SK-N-SH treated with all-trans-retinoic acid at 6 μM for 48 hours (cell line): Measurements from ENCODE around the gene TAMM41.
A peak's percentile ranks its signal among the peaks of the same experiment; 100 is the strongest.

ENCODE experiments used
- ATAC-seq: fragments of 200-7000 bp; cut with Tn5 transposase; 3 replicates; pipeline ENCODE4 v1.9.1; 2020; ENCODE audit warnings: mild to moderate bottlenecking, moderate library complexity
- ARNTL ChIP-seq: fragments of 450-650 bp; formaldehyde crosslinking; IDR thresholded peaks from 2 replicates; pipeline ENCODE4 v1.5.0; 2020; ENCODE audit warnings: low read depth, mild to moderate bottlenecking, moderate library complexity, borderline replicate concordance
- BACH2 ChIP-seq: fragments of 250-450 bp; sonication (Bioruptor Pico); IDR thresholded peaks from 2 replicates; pipeline ENCODE4 v1.9.0; 2021; ENCODE audit warnings: mild to moderate bottlenecking, borderline replicate concordance
- CREB5 ChIP-seq: fragments of 250-450 bp; sonication (Bioruptor Pico); IDR thresholded peaks from 2 replicates; pipeline ENCODE4 v1.5.1; 2020; ENCODE audit warnings: low read depth, mild to moderate bottlenecking, moderate library complexity
- CSDC2 ChIP-seq: fragments of 250-450 bp; sonication (Bioruptor Pico); IDR thresholded peaks from 2 replicates; pipeline ENCODE4 v1.5.0; 2020; ENCODE audit warnings: mild to moderate bottlenecking, moderate library complexity
- CSRNP3 ChIP-seq: fragments of 250-450 bp; sonication (Bioruptor Pico); IDR thresholded peaks from 2 replicates; pipeline ENCODE4 v1.5.1; 2021; ENCODE audit warnings: mild to moderate bottlenecking, moderate library complexity
- ESRRG ChIP-seq: fragments of 250-450 bp; sonication (Bioruptor Pico); IDR thresholded peaks from 2 replicates; pipeline ENCODE4 v1.6.1; 2021; ENCODE audit warnings: mild to moderate bottlenecking
- GLIS3 ChIP-seq: fragments of 250-450 bp; sonication (Bioruptor Pico); IDR thresholded peaks from 2 replicates; pipeline ENCODE4 v1.5.0; 2020; ENCODE audit warnings: mild to moderate bottlenecking, moderate library complexity
- ISL1 ChIP-seq: fragments of 250-450 bp; sonication (Bioruptor Pico); IDR thresholded peaks from 2 replicates; pipeline ENCODE4 v2.1.2; 2022; ENCODE audit warnings: mild to moderate bottlenecking, moderate library complexity
- OSR1 ChIP-seq: fragments of 250-450 bp; sonication (Bioruptor Pico); IDR thresholded peaks from 2 replicates; pipeline ENCODE4 v1.8.0; 2022; ENCODE audit warnings: moderate library complexity, mild to moderate bottlenecking, inconsistent platforms
- POU6F1 ChIP-seq: fragments of 250-450 bp; sonication (Bioruptor Pico); IDR thresholded peaks from 2 replicates; pipeline ENCODE4 v1.8.0; 2021; ENCODE audit warnings: low read depth, mild to moderate bottlenecking, moderate library complexity, borderline replicate concordance
- PPARA ChIP-seq: fragments of 250-450 bp; sonication (Bioruptor Pico); IDR thresholded peaks from 2 replicates; pipeline ENCODE4 v1.5.0; 2020; ENCODE audit warnings: mild to moderate bottlenecking, borderline replicate concordance
- SNAI2 ChIP-seq: fragments of 250-450 bp; sonication (Bioruptor Pico); IDR thresholded peaks from 2 replicates; pipeline ENCODE4 v1.5.0; 2020; ENCODE audit warnings: mild to moderate bottlenecking, moderate library complexity
- TOX ChIP-seq: fragments of 250-450 bp; sonication (Bioruptor Pico); IDR thresholded peaks from 2 replicates; pipeline ENCODE4 v1.8.0; 2021; ENCODE audit warnings: mild to moderate bottlenecking, moderate library complexity, borderline replicate concordance
- TSHZ2 ChIP-seq: fragments of 250-450 bp; sonication (Bioruptor Pico); IDR thresholded peaks from 2 replicates; pipeline ENCODE4 v1.5.0; 2020; ENCODE audit warnings: mild to moderate bottlenecking, moderate library complexity
- ZC3H10 ChIP-seq: fragments of 250-450 bp; sonication (Bioruptor Pico); IDR thresholded peaks from 2 replicates; pipeline ENCODE4 v1.5.1; 2021; ENCODE audit warnings: mild to moderate bottlenecking, moderate library complexity
- ZFP3 ChIP-seq: fragments of 250-450 bp; sonication (Bioruptor Pico); IDR thresholded peaks from 2 replicates; pipeline ENCODE4 v1.5.0; 2020; ENCODE audit warnings: mild to moderate bottlenecking, moderate library complexity
- ZNF565 ChIP-seq: fragments of 450-650 bp; formaldehyde crosslinking; conservative IDR thresholded peaks from 2 replicates; pipeline ENCODE4 v1.5.0; 2020; ENCODE audit warnings: low read depth, mild to moderate bottlenecking, moderate library complexity
- ZNF70 ChIP-seq: fragments of 450-650 bp; formaldehyde crosslinking; IDR thresholded peaks from 2 replicates; pipeline ENCODE4 v1.5.0; 2020; ENCODE audit warnings: mild to moderate bottlenecking, moderate library complexity
- ZNF8 ChIP-seq: fragments of 450-650 bp; formaldehyde crosslinking; IDR thresholded peaks from 2 replicates; pipeline ENCODE4 v1.5.0; 2020; ENCODE audit warnings: mild to moderate bottlenecking, moderate library complexity

Gene TAMM41

GRCh38 chr3:11820531-11821041, 26.1 kb downstream of the TAMM41 start:
- peak; percentile 27; the same call in 2 of the 3 replicates for ATAC-seq
- TF ChIP-seq TOX (CRISPR knock-in tag): no peak
- TF ChIP-seq TSHZ2 (CRISPR knock-in tag): no peak
- TF ChIP-seq BACH2: no peak
- TF ChIP-seq CSRNP3: no peak
- TF ChIP-seq ZFP3 (CRISPR knock-in tag): no peak
- no peak for TF ChIP-seq ESRRG (CRISPR knock-in tag)
- TF ChIP-seq OSR1 (CRISPR knock-in tag): no peak
- TF ChIP-seq ISL1: no peak
- no peak for TF ChIP-seq SNAI2
- no peak for TF ChIP-seq ARNTL (CRISPR knock-in tag)

GRCh38 chr3:11819146-11819689, 27.5 kb downstream of the TAMM41 start:
- peak; percentile 45; the same call in 2 of the 3 replicates for ATAC-seq

GRCh38 chr3:11818033-11818432, 28.7 kb downstream of the TAMM41 start:
- ATAC-seq: no peak
- no peak for TF ChIP-seq CSDC2
- TF ChIP-seq ESRRG (CRISPR knock-in tag): no peak

More at GRCh38 chr3:11819146-11819689, 27.5 kb downstream of the TAMM41 start:
- no peak for TF ChIP-seq SNAI2
- 0 out of 2 replicates have a peak, but pooled peaks have one; percentile 53 for TF ChIP-seq ISL1
- TF ChIP-seq, all 23 proteins: peak for 1

GRCh38 chr3:11815111-11815510, 31.6 kb downstream of the TAMM41 start:
- TF ChIP-seq SNAI2: no peak

GRCh38 chr3:11814663-11815062, 32.0 kb downstream of the TAMM41 start:
- ATAC-seq: no peak
- TF ChIP-seq OSR1 (CRISPR knock-in tag) (no peak), ZNF565 (CRISPR knock-in tag) (no peak), CSRNP3 (no peak), PPARA (CRISPR knock-in tag) (no peak), ZC3H10 (CRISPR knock-in tag) (no peak), ZNF70 (CRISPR knock-in tag) (no peak), GLIS3 (CRISPR knock-in tag) (no peak), ESRRG (CRISPR knock-in tag) (no peak), ZNF8 (no peak), ARNTL (CRISPR knock-in tag) (no peak), ISL1 (no peak), POU6F1 (CRISPR knock-in tag) (no peak), CSDC2 (no peak), TOX (CRISPR knock-in tag) (no peak), CREB5 (CRISPR knock-in tag) (no peak)
- TF ChIP-seq, all 23 proteins: peak for 0

More at GRCh38 chr3:11815111-11815510, 31.6 kb downstream of the TAMM41 start:
- no peak for ATAC-seq
